Measurements from ENCODE around the gene SMTNL2.

The SMTNL2 gene

DNA sequence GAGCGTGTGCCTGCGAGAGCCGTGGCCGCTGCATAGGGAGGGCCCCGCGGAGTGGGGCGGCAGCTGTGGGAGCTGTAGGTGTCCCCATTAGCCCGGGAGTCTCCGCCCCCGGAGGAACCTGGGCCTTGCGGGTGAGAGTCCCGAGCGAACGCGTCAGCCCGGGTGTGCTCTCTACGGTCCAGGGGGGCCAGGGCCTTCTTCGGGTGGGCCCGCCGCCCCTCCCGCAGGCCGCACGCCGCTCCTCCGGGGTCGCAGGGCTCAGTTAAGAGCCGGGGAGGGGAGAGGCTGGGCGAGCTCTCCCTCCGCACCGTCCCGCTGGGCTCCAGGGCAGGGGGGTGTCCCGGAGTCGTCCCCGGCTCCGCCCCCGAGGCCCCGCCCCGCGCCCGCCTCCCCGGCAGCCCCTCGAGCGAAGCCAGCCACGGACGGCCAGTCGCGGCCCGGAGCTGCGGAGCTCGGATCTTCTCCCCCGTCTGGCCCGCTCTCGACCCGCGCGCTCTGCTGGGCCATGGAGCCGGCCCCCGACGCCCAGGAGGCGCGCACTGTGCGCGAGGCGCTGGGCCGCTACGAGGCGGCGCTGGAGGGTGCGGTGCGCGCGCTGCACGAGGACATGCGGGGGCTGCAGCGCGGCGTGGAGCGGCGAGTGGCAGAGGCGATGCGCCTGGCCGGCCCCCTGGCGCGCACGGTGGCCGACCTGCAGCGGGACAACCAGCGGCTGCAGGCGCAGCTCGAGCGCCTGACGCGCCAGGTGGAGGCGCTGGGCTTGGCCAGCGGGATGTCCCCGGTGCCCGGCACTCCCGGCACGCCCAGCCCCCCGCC is at the start of gene SMTNL2:
TSS of gene SMTNL2 (plus strand) at position 429 of the 816 bp plus-strand sequence. CDS start at position 506, 77 bp downstream.
- no peak for DNase-seq

DNA sequence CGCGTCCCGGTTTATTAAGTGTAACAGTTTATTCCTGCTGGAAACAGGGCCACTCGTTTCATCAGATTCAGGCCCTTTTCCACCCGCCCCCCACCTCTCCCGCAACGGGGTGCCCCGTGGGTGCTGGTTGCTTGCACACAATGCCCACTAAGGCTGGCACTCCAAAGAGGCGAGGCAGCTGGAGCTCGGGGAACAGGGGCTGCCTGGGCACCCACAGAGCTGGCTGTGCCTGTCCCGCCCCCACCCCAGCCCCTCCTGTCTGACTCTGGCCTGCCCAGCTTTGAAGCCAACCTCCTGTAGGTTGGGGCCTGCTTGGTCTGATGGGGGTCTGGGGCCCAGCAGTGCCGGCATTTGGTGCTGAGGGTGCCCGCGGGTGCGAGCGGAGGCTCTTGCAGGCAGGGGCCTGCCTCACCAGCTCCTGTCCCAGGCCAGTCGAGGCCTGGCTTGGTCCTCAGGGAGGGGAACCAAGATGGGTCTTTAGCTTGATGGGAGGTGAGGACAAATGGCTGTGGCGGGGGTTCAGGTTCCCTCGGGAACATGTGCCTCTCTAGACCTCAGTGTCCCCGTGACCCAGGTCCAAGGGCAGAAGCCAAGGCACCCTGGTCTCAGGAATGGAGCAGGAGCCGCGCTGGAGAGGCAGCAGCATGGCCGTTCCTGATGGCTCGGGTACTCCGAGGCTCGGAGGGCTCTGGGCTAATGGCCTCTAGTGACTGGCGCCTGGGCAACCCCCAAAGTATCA is 49.2 kb upstream of the SMTNL2 start:
- DNase-seq: no peak

DNA sequence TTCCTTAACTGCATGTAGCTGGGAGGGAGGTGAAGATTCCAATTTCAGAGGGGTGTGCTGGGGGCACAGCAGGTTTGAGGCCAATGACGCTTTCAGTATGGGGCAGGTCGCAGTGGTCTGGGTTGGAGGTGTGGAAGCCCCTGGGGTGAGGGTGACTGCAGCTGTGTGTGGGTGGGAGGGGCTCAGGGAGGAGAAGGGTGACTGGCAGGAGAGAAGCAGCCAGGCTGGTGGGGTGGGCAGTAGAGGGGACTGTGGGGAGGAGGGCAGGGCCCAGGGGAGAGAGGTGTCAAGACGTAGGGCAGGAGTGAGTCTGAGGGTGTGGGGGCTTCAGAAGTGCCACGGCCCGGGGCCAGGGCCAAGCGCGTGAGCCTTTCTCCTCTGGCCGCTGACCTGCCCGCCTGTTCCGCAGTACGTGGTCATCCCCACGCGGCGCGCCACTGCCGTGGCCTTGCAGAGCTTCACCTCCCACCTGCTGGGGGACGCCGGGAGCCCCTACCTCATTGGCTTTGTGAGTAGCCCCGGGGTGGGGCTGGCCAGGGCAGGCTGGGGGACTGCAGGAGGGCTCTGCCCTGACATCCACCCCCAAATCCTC is 48.6 kb upstream of the SMTNL2 start:
- DNase-seq: no peak

DNA sequence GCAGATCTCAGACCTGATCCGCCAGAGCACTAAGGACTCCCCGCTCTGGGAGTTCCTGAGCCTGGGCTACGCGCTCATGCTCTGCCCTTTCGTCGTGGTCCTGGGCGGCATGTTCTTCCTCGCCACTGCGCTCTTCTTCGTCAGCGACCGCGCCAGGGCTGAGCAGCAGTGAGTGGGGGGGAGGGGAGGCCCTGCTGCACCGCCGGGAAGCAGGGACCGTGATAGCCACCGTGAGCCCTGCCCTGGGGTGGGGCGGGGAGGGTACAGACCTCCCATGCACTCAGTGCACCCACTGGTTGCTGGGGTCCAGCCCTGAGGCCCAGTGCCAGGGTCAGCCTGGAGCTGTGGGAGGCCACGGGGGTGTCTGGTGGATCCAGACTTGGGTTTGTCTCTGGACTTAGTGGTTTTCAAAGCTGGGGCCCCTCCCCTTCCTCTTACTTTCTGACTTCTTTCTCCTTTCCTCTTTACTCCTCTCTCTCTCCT is 48.0 kb upstream of the SMTNL2 start:
- DNase-seq: no peak

DNA sequence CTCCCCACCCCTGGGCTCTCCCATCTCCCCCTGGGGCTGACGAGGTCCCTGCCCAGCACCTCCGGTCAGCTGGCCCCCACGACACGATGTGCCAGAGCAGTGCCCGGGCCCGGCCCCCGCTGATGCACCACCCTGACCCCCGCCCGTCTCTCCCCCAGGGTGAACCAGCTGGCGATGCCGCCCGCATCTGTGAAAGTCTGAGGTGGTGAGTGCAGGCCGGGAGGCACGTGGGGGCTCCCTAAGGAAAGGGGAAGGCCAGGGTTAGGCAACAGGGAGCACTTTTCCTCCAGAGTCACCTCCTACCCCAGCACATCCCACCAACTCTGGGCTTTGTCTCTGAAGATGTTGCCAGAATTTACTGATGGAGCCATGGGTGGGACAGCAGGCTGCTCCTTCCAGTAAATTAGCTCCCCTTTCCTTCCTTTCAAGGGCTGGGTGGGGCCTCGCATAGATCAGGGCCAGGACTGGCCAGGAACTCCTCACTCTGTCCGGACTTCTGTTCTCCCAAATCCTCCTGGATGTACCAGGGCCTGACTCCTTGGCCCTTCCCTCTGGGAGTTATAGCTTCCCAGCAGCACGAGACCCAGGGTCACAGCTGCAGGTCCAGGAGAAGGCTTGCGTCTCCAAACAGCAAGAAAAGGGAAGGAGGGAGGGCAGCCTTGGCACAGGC is 47.5 kb upstream of the SMTNL2 start:
- DNase-seq: no peak

DNA sequence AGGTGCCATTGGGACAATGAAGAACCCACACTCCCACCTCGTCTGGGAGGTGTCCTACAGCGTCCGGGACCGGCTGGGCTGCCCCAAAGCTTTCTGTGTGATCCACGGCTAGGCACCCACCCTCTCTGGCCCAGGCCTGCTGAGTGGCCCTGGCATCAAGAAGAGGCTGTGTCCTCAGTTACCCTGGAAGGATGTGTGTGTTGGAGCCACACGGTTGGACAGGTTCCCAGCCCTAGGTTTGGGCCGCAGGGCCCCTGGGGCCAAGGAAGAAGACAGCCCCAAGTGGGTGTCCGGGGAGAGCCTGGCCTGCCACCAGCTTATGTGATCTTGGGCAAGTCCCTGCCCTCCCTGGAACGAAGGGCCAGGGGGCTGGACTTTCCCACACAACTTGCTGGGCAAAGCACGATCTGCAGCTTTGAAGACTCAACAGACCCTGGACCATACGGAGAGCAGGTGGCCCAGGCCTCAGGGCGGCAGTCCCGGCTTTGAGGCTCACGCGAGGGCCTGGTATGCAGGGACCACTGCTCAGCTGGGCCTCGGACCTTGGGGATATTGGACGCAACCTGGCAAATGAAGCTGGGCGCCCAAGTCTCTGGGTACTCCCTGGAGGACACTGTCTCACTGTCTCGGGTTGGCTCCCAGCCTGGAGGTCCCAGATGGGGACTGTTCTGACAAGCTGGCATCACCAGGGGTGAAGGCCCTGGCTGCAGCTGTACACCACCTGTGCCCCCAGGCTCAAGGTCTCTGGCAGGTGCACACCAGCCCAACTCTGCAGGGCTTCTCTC is 46.7 kb upstream of the SMTNL2 start:
- DNase-seq: no peak

DNA sequence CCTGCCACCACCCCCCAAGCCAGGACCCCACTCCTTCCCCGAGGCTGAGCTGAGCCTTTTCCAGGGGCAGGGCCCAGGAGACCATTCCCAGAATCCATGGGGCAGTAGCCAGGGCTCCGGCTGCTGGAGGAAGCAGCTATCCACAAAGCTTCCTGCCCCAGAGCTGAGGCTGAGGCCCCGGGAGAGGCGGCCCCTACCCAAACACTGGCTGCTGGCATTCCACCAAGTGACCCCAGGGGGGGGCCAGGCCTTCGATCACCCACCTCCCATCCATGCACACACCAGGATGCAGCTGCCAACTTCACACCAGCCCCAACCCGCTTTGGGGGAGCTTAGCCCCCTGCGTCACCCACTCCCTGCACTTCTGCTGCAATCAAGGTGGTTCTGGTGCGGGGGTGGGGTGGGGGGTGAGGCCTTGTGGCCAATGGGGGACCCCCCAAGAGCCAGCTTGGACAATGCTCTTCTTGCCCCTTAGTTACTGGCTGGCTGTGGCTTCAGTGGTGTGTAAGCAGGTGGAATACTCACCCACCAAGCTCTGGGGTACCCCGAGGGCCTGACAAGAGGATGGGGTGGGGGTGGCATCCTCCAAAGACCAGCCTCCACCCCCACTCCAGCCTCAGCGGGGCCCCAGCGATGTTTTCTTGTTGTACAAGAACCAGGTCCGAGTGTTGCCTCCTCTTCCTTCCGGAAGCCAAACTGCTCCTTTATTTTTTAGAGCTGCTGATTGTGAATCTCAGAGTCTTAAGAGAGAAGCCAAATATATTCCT is 45.9 kb upstream of the SMTNL2 start:
- DNase-seq: no peak

DNA sequence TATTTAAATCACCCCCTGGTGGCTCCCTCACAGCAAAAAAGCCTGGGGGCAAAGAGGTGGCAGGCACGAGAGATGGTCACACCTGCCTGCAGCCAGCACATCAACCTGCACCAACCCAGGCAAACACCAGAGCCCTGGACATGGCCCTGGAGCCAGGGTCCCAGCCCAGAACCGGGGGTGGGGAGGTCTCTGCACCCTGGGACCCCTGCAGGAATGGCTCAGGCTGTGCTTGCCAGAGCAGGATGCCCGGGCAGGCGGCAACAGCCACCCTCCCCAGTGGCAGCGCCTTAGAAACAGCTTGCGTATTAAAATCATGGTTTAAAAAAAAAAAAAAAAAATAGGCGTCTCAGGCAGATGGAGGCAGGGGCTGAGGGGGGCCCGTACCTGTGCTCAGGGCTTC is 45.3 kb upstream of the SMTNL2 start:
- no peak for DNase-seq

DNA sequence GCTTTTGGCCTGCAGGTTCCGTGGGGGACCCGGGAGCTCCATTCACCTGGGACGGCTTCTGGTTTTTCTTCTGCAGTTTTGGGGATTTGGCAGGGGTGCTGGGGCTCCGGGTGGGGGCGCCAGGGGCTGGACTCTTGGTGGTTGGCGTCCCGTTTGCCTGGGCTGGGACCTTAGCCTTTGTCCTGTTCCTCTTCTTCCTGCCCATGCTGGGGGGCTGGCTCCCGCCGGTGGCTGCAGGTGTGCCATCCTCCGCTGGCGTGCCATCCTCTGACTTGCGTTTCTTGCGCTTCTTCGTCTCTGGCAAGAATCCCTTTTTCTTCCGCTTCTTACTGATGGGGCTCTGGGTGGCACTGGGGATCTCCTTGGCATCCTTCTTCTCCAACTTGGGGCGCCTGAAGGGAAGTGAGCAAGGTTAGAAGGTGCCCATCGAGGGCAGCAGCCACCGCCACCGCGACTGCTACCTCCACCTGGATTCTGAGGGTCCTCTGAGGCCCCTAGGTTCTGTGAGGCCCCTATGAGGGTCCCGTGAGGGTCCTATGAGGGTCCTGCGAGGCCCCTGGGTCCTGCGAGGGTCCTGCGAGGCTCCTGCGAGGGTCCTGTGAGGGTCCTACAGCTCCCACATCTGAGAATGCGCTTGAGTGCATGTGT is 44.6 kb upstream of the SMTNL2 start:
- no peak for DNase-seq

DNA sequence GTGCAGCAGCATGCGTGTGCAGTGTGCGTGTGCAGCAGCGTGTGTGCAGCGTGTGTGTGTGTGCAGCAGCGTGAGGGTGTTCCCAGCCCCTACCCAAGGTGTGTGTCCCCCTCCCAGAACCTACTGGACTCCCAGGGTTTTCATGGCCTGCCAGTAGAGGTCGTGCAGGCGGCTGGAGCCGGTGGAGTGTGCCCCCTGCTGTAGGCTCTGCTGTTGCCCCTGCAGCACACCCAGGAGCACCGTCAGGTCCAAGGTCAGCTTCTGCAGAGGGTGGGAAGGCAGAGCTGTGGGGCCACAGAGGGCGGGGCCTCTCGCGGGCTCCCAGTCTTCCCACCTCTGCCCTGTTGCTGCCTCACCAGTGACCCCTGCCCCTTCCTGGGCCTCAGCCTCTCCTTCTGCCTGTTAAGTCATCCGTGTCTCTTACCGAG is 44.1 kb upstream of the SMTNL2 start:
- DNase-seq: no peak

DNA sequence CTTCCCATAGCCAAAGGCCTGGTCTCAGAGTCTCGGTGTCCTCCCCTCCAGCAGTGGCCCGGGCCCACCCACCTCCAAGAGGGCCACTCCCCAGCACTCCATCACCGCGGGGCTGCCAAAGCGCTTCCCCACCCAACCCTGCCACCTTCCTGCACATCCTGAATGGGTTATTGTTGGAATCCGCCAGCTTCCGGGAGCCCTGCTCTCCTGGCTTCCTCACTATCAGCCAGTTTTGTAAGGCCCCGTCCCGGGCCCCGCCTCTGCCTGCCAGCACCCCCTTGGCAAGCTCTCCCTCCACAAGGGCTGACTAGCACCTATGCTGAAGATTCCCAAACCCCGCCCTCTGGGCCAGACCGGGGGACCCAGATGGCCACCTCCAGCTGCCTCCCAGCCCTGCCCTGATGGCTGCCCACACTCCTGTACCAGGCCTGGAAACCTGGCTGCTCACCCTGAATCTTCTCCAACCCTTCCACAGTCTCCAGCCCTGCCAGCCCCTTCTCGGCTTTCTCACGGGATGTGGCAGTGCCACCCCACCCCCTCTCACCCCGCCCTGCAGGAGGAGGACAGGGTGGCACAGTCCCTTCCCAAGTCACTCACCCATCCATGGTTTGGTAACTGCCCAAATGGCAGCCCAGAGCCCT is 43.5 kb upstream of the SMTNL2 start:
- DNase-seq: no peak

DNA sequence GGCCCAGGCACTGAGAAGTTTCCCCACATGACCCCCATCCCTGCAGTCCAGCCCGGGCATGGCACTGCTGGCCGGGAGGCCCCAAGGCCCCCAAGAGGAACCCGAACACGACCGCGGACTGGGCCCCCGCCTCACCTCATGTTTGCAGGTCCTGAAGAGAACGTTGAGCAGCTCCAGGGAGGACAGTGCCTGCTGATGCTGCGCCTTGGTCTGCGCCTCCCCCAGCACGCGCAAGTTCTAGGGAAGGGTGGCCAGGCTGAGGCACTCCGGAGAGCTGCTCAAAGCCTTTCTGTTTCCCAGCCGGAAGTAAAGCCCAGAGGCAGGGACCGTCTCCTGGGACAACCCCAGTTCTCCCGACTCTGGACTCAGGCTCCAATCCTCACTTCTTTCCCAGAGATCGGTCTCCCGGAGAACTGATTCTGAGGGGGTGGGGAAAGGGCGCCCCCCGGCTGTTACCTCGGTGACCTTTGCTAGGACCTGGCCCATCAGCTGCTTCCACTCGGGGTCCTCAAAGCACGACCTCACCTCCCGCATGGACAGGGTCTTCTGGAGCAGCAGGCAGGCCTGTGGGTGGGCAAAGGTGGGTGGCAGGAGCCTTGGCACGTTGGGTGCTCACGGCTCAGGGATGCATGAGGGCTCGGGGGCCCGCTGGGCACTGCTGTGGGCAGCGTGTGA is 42.9 kb upstream of the SMTNL2 start:
- DNase-seq: no peak

DNA sequence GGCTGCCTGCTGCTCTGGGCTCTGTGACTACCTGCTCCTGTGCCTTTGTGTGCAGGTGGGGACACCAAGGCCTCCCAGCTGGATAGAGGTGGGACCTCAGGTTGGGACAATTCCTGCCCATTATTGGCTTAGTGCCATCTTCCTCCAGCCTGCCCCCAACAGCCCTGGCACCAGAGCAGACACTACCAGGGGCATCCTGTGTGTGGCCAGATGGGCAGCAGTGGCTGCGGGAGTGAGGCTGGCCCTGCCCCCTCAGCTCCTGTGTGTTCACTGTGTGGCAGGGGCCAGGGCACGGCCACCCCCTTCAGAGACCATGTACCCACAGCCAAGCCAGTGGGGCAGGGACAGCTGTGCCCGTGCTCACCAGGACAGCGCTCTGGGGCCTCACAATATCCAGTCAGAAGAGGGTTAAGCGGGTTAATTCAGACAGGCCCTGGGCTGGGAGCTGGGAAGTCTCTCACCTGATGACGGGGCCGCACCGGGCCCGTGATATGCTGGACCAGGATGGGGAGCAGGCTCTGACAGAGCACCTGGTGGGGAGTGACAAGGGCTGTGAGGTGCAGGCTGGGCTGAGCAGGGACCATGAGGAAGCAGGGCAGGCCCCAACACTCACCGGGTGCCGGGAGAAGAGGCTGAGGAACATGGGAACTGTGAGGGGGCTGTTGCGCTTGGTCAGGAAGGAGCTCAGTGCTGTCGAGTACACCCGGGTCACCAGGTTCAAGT is 42.2 kb upstream of the SMTNL2 start:
- no peak for DNase-seq

DNA sequence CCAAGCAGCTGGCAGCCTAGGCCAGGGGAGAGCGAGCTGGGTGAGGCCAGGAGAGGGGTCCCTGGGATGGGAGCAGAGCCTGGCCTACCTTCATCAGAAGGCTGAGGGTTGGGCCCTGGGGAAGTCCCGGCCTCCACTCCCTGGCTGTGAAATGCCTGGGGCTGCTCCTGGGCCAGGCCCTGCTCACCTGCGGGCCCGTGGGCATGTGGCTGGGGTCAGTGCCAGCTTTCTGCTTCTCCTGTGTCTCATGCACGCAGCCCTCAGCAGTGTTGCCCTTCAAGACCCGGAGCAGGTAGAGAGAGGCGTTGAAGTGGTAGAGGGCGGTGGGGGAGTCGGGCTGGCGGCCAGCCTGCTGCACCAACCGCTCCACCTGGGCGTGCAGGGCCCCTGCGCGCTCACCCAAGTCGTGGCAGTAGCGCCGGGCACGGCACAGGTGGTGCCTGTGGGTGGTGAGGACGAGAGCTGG is 41.6 kb upstream of the SMTNL2 start:
- no peak for DNase-seq

DNA sequence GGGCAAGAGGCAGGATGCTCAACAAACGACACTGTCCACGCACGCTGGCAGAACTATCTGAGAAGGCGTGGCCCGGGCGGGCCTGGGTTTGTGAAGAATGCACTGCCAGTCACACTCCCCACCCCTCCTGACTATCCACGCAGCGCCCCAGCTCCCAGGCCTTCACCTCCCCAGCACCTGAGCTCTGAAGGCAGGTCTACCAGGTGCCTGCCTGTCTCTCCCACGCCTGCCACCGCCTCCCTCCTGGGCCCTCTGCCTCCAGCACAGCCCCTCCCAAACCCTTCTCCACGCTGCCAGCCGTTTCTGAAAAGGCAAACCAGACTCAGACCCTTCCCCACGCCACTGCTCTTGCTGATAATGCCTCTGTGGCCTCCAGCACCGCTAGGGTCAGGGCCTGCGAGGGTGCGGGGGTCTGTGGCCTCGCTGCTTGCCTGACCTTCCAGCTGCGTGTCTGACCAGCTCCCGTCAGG is 40.7 kb upstream of the SMTNL2 start:
- no peak for DNase-seq

DNA sequence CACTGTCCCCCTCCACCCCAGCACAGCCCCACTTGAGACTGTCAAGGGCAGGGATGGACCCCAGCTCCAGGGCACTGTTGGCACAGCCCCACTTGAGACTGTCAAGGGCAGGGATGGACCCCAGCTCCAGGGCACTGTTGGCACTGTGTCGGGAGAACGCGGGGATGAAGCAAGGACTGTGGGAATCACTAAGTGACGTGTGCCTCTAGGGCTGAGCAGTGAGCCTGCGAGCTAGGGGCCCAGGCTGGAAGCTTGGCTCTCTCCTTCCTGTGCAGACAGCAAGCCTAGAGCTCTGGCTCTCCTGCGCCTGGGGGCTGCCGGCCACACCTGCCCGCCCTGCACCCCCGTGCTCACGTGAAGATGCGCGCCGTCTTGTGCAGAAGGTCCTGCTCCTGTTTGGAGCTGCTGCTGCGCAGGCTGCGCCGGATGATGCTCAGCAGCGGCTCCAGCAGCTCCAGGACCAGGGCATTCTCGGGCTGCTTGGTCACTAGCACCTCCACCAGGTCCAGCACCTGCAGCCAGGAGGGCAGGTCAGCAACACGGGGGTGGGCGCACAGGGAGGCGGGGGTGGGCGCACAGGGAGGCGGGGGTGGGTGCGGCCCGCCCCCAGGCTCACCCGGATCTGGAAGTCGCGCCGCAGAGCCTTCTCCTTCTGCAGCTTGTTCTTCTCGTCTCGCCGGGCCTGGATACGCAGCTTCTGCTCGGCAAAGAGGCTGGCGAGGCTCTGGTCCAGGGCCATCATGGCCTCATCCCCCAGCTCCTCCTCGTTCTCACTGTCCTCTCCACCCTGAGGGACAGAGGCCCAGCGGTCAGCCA is 40.0 kb upstream of the SMTNL2 start:
- DNase-seq: no peak

DNA sequence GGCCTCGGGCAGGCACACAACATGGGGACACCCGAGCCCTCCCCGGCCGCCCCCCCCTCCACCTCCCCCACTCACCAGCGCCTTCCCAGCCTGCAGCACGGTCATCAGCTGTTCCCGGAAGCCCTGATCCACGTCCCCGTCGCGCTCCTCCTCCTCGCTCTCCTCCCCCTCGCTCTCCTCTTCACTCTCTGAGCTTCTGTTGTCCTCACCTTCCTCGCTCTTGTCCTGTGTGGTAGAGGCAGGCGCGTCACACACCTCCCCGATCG is 39.4 kb upstream of the SMTNL2 start:
- no peak for DNase-seq

DNA sequence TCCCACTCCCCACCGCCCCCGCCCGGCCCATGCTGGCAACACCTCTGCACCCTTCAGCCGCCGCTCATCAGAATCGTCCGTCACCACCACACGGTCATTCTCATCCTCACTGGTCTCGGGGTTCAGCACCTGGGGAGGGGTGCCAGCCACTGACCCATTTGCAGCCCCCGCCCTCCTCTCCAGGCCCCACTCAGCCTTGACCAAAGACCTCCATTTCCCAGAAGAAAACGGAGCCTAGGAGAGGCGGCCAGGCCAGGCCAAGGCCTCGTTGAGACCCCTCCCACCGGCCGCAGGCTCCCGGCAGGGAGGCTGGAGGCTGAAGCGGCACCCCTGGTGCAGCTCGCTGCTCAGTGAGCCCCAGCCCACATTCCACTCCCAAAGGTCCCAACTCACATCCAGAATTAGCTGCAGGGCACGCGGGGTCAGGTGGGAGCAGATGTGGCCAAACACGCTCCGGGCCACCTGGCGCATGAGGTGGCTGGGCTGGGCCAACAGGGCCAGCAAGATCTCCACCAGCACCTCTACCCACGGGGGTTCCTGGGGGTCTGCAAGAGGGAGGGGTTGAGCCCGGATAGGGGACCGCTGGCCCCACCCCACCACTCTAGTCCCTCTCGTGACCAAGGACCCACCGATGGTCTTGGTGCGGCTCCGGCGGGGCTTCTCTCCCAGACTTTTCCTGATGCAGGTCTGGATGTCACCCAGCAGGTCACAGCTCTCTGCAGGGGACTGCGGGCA is 38.9 kb upstream of the SMTNL2 start:
- DNase-seq: no peak
